Measurements from ENCODE around the gene PPP1R3G. TPM values are rescaled to one million over a fixed set of nuclear protein-coding genes. Genes with fewer than 3 reads are reported as not detected.

Gene PPP1R3G
- total RNA-seq, 1 experiment from 2014 or later = 0.15 TPM

DNA sequence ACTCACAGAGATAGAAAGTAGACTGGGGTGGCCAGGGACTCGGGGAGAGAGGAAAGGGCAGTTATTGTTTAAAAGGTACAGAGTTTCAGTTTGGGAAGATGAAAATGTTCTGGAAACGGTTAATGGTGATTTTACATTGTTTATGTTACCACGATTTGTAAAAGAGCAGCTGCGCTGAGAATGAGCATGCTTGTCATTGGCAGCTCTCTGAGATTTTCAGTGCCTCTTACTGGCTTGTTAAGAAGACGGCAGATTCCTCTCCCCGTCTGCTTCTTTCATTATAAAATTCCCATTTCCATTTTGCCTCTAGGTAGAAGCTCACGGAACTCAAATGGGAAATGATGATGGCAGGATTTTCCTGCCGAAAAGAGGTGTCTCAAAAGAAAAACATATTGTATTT, 39.7 kb upstream of the PPP1R3G start (continued):
- TF ChIP-seq ATF2 (CRISPR knock-in tag; IDR thresholded peaks at IDR 0.05; ENCODE audit: borderline replicate concordance, low read depth) = no peak
- TF ChIP-seq RELA (CRISPR knock-in tag; IDR thresholded peaks at IDR 0.05; ENCODE audit: borderline replicate concordance) = no peak
- no peak for TF ChIP-seq ZBTB21 (CRISPR knock-in tag; IDR thresholded peaks at IDR 0.05; ENCODE audit: borderline replicate concordance)
- no peak for TF ChIP-seq PRRX2 (CRISPR knock-in tag; IDR thresholded peaks at IDR 0.05)
- no peak for TF ChIP-seq SMAD4 (CRISPR knock-in tag; IDR thresholded peaks at IDR 0.05)
- TF ChIP-seq ZSCAN18 (CRISPR knock-in tag; IDR thresholded peaks at IDR 0.05) = no peak
- TF ChIP-seq TP53 (CRISPR knock-in tag; IDR thresholded peaks at IDR 0.05) = no peak
- no peak for TF ChIP-seq ZNF121 (CRISPR knock-in tag; IDR thresholded peaks at IDR 0.05)
- TF ChIP-seq ZNF232 (CRISPR knock-in tag; IDR thresholded peaks at IDR 0.05) = no peak

- H3K27me3 Mint-ChIP-seq (ENCODE audit: low read depth) = peaks cover 4% of the 10 kb centered on the region
- no peak for ATAC-seq
- CTCF ChIA-PET = interaction anchor here (0.8 to 2.7 kb wide), 3 partner anchors 10 to 129 kb away, joined by 3 to 9 read pairs (median 4); no protein-coding TSS in a partner anchor
- H3K36me3 Mint-ChIP-seq = peaks cover 17% of the 10 kb centered on the region
- peaks cover 29% of the 10 kb centered on the region for H3K9me3 Mint-ChIP-seq
- DNase-seq (ENCODE audit: low spot score) = no peak
- H3K27ac Mint-ChIP-seq = no peak overlapping the region
- H3K4me1 Mint-ChIP-seq = no peaks in the 10 kb centered on the region
- POLR2A ChIA-PET = no interaction called here
- no peak overlapping the region for H3K4me3 Mint-ChIP-seq
- TF ChIP-seq SMAD4 (CRISPR knock-in tag; IDR thresholded peaks at IDR 0.05) (no peak), ZNF416 (CRISPR knock-in tag; IDR thresholded peaks at IDR 0.05) (no peak), ZNF121 (CRISPR knock-in tag; IDR thresholded peaks at IDR 0.05) (no peak), ATF1 (CRISPR knock-in tag; IDR thresholded peaks at IDR 0.05) (no peak), HMGA2 (CRISPR knock-in tag; IDR thresholded peaks at IDR 0.05) (no peak)
Observed at GRCh38 chr6:5046430-5046829, 38.7 kb upstream of the PPP1R3G start.

DNA sequence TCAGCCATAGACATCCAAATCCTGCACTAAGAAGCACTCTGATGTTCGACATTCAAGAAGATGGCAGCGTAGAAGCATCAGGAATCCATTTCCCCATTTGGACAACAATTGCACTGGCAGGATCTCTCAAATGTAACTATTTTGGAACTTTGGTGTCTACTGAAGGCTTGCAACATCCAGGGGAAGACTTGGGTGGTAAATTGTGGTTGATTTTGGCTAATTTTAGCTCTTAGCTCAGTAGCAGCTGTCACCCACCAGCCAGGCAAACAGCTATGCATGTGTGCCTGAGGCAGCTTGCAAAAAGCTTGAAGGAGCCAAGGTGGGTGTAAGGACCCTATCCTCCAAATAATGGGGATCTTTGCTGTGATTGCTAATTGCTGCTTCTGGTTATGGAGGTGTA, 35.1 kb upstream of the PPP1R3G start:
- POLR2A ChIA-PET = no interaction called here
- DNase-seq (ENCODE audit: low spot score) (no peak), ATAC-seq (no peak)
- peaks cover 4% of the 10 kb centered on the region for H3K27me3 Mint-ChIP-seq (ENCODE audit: low read depth)
- H3K4me1 Mint-ChIP-seq = peaks cover 9% of the 10 kb centered on the region
- H3K27ac Mint-ChIP-seq = no peak overlapping the region
- CTCF ChIA-PET = no interaction called here
- no peak overlapping the region for H3K4me3 Mint-ChIP-seq
- peaks cover 41% of the 10 kb centered on the region for H3K9me3 Mint-ChIP-seq
- peaks cover 20% of the 10 kb centered on the region for H3K36me3 Mint-ChIP-seq
- TF ChIP-seq MXD4 (CRISPR knock-in tag; IDR thresholded peaks at IDR 0.05; ENCODE audit: borderline replicate concordance) (no peak), ZNF232 (CRISPR knock-in tag; IDR thresholded peaks at IDR 0.05) (no peak), USF2 (CRISPR knock-in tag; IDR thresholded peaks at IDR 0.05) (no peak), MYBL2 (CRISPR knock-in tag; IDR thresholded peaks at IDR 0.05) (no peak), FOXJ3 (CRISPR knock-in tag; IDR thresholded peaks at IDR 0.05; ENCODE audit: borderline replicate concordance) (no peak), ELF4 (CRISPR knock-in tag; IDR thresholded peaks at IDR 0.05; ENCODE audit: low read depth) (no peak), GRHL2 (CRISPR knock-in tag; IDR thresholded peaks at IDR 0.05; ENCODE audit: insufficient replicate concordance, severe bottlenecking) (no peak), EMX1 (CRISPR knock-in tag; IDR thresholded peaks at IDR 0.05) (no peak), NFYB (CRISPR knock-in tag; conservative IDR thresholded peaks at IDR 0.05; ENCODE audit: low read depth) (no peak), NFE2L1 (CRISPR knock-in tag; IDR thresholded peaks at IDR 0.05) (no peak)
- TF ChIP-seq, protein P1, sequence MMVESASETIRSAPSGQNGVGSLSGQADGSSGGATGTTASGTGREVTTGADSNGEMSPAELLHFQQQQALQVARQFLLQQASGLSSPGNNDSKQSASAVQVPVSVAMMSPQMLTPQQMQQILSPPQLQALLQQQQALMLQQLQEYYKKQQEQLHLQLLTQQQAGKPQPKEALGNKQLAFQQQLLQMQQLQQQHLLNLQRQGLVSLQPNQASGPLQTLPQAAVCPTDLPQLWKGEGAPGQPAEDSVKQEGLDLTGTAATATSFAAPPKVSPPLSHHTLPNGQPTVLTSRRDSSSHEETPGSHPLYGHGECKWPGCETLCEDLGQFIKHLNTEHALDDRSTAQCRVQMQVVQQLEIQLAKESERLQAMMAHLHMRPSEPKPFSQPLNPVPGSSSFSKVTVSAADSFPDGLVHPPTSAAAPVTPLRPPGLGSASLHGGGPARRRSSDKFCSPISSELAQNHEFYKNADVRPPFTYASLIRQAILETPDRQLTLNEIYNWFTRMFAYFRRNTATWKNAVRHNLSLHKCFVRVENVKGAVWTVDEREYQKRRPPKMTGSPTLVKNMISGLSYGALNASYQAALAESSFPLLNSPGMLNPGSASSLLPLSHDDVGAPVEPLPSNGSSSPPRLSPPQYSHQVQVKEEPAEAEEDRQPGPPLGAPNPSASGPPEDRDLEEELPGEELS (CRISPR knock-in tag; IDR thresholded peaks at IDR 0.05) = no peak
